GM21360 (cell line): Measurements from ENCODE around the gene CRAMP1.

Experiments
- ATAC-seq: cut with Tn5 transposase; IDR thresholded peaks from one replicate; pipeline ENCODE4 v1.9.1; 2021; ENCODE audit warnings: mild to moderate bottlenecking, moderate library complexity; ENCODE audit not compliant: unreplicated experiment

CRAMP1 gene

GRCh38 chr16:1631230-1631629, 19.1 kb downstream of the CRAMP1 start:
- ATAC-seq: no peak

- ATAC-seq: no peak
Observed at GRCh38 chr16:1631931-1632637, 19.9 kb downstream of the CRAMP1 start.

- ATAC-seq: no peak
Observed at GRCh38 chr16:1632638-1632970, 20.4 kb downstream of the CRAMP1 start.

GRCh38 chr16:1633310-1633709, 21.1 kb downstream of the CRAMP1 start:
- no peak for ATAC-seq

GRCh38 chr16:1634541-1634940, 22.4 kb downstream of the CRAMP1 start:
- no peak for ATAC-seq

GRCh38 chr16:1635070-1635469, 22.9 kb downstream of the CRAMP1 start:
- no peak for ATAC-seq

GRCh38 chr16:1637526-1637925, 25.4 kb downstream of the CRAMP1 start:
- no peak for ATAC-seq

GRCh38 chr16:1638757-1639156, 26.6 kb downstream of the CRAMP1 start:
- no peak for ATAC-seq

GRCh38 chr16:1639282-1639681, 27.1 kb downstream of the CRAMP1 start:
- ATAC-seq: no peak

- no peak for ATAC-seq
Observed at GRCh38 chr16:1639860-1640259, 27.7 kb downstream of the CRAMP1 start.

- ATAC-seq: no peak
Observed at GRCh38 chr16:1640261-1640941, 28.2 kb downstream of the CRAMP1 start.

- ATAC-seq: no peak
Observed at GRCh38 chr16:1641261-1641660, 29.1 kb downstream of the CRAMP1 start.

GRCh38 chr16:1642148-1642547, 30.0 kb downstream of the CRAMP1 start:
- no peak for ATAC-seq

- no peak for ATAC-seq
Observed at GRCh38 chr16:1642753-1643152, 30.6 kb downstream of the CRAMP1 start.

GRCh38 chr16:1643521-1643920, 31.4 kb downstream of the CRAMP1 start:
- no peak for ATAC-seq

GRCh38 chr16:1645914-1646525, 33.9 kb downstream of the CRAMP1 start:
- ATAC-seq: no peak

GRCh38 chr16:1647856-1648255, 35.7 kb downstream of the CRAMP1 start:
- ATAC-seq: no peak

GRCh38 chr16:1650131-1650530, 38.0 kb downstream of the CRAMP1 start:
- no peak for ATAC-seq

- ATAC-seq: no peak
Observed at GRCh38 chr16:1651094-1651973, 39.2 kb downstream of the CRAMP1 start.

- ATAC-seq: no peak
Observed at GRCh38 chr16:1651974-1652312, 39.8 kb downstream of the CRAMP1 start.

- ATAC-seq: no peak
Observed at GRCh38 chr16:1653023-1653422, 40.9 kb downstream of the CRAMP1 start.
